Measurements from ENCODE around the gene PHF20. TPM values are rescaled to one million over a fixed set of nuclear protein-coding genes. Genes with fewer than 3 reads are reported as not detected.
"Not testable (repeated sequence)": the region's sequence is repeated elsewhere in the genome, so short reads cannot be mapped to it uniquely, and the experiment has no call there.

PHF20 gene
- total RNA-seq, 2 experiments from 2014 or later, result 119 to 126 TPM

DNA sequence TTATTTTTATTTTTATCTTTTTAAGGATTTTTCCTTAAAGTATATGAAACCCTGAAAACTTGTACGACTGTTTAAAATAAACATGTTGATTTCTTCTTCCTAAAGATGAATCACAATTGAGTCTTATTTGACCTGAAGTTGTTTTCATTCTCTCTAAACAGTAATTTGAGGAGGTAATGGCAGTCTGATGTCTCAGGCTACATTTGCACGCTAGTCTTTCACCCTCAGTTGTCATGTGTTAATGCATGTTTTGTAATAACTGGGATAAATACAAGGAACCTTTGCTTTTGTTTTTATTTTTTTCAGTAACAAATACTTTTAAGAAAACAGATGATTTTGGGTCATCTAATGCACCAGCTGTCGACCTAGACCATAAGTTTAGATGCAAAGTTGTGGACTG, 127.2 kb downstream of the PHF20 start:
- TF ChIP-seq, protein P1, sequence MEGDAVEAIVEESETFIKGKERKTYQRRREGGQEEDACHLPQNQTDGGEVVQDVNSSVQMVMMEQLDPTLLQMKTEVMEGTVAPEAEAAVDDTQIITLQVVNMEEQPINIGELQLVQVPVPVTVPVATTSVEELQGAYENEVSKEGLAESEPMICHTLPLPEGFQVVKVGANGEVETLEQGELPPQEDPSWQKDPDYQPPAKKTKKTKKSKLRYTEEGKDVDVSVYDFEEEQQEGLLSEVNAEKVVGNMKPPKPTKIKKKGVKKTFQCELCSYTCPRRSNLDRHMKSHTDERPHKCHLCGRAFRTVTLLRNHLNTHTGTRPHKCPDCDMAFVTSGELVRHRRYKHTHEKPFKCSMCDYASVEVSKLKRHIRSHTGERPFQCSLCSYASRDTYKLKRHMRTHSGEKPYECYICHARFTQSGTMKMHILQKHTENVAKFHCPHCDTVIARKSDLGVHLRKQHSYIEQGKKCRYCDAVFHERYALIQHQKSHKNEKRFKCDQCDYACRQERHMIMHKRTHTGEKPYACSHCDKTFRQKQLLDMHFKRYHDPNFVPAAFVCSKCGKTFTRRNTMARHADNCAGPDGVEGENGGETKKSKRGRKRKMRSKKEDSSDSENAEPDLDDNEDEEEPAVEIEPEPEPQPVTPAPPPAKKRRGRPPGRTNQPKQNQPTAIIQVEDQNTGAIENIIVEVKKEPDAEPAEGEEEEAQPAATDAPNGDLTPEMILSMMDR (IDR thresholded peaks at IDR 0.05), result no peak
- Mint-ChIP-seq H3K27ac (no peak overlapping the region), H3K4me3 (no peak overlapping the region), H3K36me3 (ENCODE audit: low read depth) (peaks cover 73% of the 10 kb centered on the region), H3K9me3 (no peaks in the 10 kb centered on the region), H3K27me3 (no peaks in the 10 kb centered on the region), H3K4me1 (ENCODE audit: low read depth) (peaks cover 9% of the 10 kb centered on the region)
- no peaks in the 10 kb centered on the region for H3K27me3 ChIP-seq (ENCODE audit: control insufficient read depth in 1 of 2, insufficient read depth in 2 of 2, low read length in 2 of 2)
- H3K4me3 ChIP-seq (ENCODE audit: low read length), result no peak overlapping the region
- H3K9me3 ChIP-seq (ENCODE audit: control insufficient read depth in 1 of 2, insufficient read depth in 1 of 2, low read length in 2 of 2), result no peaks in the 10 kb centered on the region
- no peak overlapping the region for H3K27ac ChIP-seq (ENCODE audit: low read depth in 1 of 2, low read length in 2 of 2)
- intact Hi-C loops (cut with DNase I, micrococcal nuclease), result no loop called here
- no peak for DNase-seq
- H3K36me3 ChIP-seq (ENCODE audit: insufficient read depth, low read length), result peaks cover 36% of the 10 kb centered on the region
- POLR2A ChIA-PET, result no interaction called here
- no peak for ATAC-seq (ENCODE audit: poor library complexity)
- no peaks in the 10 kb centered on the region for H3K4me1 ChIP-seq (ENCODE audit: insufficient read depth, low read length)
- CTCF ChIA-PET, result no interaction called here

DNA sequence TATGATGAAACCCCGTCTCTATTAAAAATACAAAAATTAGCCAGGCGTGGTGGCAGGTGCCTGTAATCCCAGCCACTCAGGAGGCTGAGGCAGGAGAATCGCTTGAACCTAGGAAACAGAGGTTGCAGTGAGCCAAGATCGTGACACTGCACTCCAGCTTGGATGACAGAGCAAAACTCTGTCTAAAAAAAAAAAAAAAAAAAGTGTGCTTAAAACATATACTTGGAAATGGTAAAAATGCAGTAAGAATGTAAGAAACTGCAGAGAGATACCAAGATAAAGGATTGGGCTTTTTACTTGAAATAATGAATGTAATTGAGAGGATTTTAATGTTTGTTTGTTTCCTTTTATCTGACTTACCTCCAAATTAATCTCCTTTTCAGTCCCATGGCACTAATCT, 129.4 kb downstream of the PHF20 start:
- peaks cover 47% of the 10 kb centered on the region for H3K36me3 ChIP-seq (ENCODE audit: insufficient read depth, low read length)
- ATAC-seq (ENCODE audit: poor library complexity); H3K4me3 Mint-ChIP-seq; DNase-seq; H3K27ac Mint-ChIP-seq; CTCF ChIA-PET; H3K4me1 ChIP-seq (ENCODE audit: insufficient read depth, low read length); H3K4me1 Mint-ChIP-seq (ENCODE audit: low read depth); intact Hi-C loops (cut with DNase I, micrococcal nuclease); H3K27me3 ChIP-seq (ENCODE audit: control insufficient read depth in 1 of 2, insufficient read depth in 2 of 2, low read length in 2 of 2); H3K27ac ChIP-seq (ENCODE audit: low read depth in 1 of 2, low read length in 2 of 2); H3K27me3 Mint-ChIP-seq; H3K4me3 ChIP-seq (ENCODE audit: low read length); H3K9me3 ChIP-seq (ENCODE audit: control insufficient read depth in 1 of 2, insufficient read depth in 1 of 2, low read length in 2 of 2); H3K9me3 Mint-ChIP-seq; POLR2A ChIA-PET: not testable (repeated sequence)
- H3K36me3 Mint-ChIP-seq (ENCODE audit: low read depth), result peaks cover 82% of the 10 kb centered on the region

DNA sequence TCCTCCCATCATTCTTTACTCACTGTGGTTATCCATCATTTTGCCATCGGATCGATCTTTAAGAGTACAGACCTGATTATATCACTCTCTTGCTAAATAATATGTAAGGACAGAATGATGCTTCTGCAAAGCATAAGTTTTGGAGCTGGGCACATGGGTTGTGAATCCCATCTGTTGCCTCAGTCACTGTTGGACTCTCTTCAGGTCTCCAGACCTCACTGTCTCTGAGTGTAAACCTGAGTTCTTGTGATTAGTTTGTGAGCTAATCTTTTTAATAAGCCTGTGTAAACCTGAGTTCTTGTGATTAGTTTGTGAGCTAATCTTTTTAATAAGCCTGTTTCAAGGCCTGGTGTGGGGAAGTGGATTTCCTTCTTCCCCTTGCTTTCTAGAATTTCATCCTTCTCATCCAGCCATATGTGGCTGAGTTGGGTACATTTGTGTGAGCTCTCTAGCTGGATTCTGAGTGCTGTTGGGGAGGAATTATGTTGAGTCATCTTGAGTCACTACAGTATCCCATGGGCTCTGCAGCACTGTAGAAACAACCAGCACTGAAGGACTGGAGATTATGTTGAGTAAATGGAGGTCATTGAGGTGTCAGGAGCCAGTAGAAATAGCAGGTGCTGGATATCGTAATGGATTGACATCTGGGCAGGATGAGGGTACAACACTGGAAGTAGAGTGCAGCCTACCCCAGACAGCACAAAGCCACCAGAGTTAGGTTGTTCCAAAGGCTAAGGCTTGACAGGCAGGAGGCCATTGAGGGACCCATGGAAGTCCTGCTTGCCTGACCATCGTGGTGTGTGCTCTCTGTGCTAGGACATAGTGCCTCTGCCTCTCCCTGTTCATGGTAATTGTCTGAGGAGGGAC, 130.1 kb downstream of the PHF20 start:
- H3K9me3 Mint-ChIP-seq, result no peaks in the 10 kb centered on the region
- TF ChIP-seq, protein P1 (IDR thresholded peaks at IDR 0.05), result no peak
- no peak overlapping the region for H3K4me3 Mint-ChIP-seq
- ChIA-PET POLR2A (no interaction called here), CTCF (no interaction called here)
- no peak overlapping the region for H3K27ac Mint-ChIP-seq
- no peaks in the 10 kb centered on the region for H3K27me3 Mint-ChIP-seq
- DNase-seq (no peak), ATAC-seq (ENCODE audit: poor library complexity) (no peak)
- Histone ChIP-seq H3K4me3 (ENCODE audit: low read length) (no peak overlapping the region), H3K4me1 (ENCODE audit: insufficient read depth, low read length) (no peaks in the 10 kb centered on the region), H3K36me3 (ENCODE audit: insufficient read depth, low read length) (peaks cover 53% of the 10 kb centered on the region), H3K27ac (ENCODE audit: low read depth in 1 of 2, low read length in 2 of 2) (no peak overlapping the region), H3K9me3 (ENCODE audit: control insufficient read depth in 1 of 2, insufficient read depth in 1 of 2, low read length in 2 of 2) (no peaks in the 10 kb centered on the region), H3K27me3 (ENCODE audit: control insufficient read depth in 1 of 2, insufficient read depth in 2 of 2, low read length in 2 of 2) (no peaks in the 10 kb centered on the region)
- intact Hi-C loops (cut with DNase I, micrococcal nuclease), result no loop called here
- H3K4me1 Mint-ChIP-seq (ENCODE audit: low read depth), result peaks cover 9% of the 10 kb centered on the region
- H3K36me3 Mint-ChIP-seq (ENCODE audit: low read depth), result peaks cover 82% of the 10 kb centered on the region

DNA sequence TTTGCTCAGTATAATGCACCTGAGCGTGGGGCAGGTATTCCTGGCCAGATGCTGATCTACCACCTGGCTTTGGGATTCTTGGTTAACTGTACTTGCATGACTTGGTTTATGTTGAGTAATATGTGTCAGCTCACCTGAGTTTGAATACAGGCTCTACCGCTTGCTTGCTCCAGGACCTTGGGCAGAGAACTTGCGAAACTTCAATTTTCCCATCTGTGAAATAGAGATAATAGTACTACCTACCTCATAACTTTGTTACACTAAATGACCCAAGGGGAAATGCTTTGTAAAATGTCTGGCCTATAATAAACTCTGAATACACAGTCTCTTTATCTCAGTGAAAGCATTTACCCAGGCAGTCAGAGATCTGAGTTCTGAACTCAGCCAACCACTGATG, 130.7 kb downstream of the PHF20 start:
- Histone ChIP-seq H3K27me3 (ENCODE audit: control insufficient read depth in 1 of 2, insufficient read depth in 2 of 2, low read length in 2 of 2) (no peaks in the 10 kb centered on the region), H3K36me3 (ENCODE audit: insufficient read depth, low read length) (peaks cover 59% of the 10 kb centered on the region), H3K27ac (ENCODE audit: low read depth in 1 of 2, low read length in 2 of 2) (no peak overlapping the region), H3K4me1 (ENCODE audit: insufficient read depth, low read length) (no peaks in the 10 kb centered on the region), H3K9me3 (ENCODE audit: control insufficient read depth in 1 of 2, insufficient read depth in 1 of 2, low read length in 2 of 2) (no peaks in the 10 kb centered on the region), H3K4me3 (ENCODE audit: low read length) (no peak overlapping the region)
- DNase-seq (no peak), ATAC-seq (ENCODE audit: poor library complexity) (no peak)
- H3K27me3 Mint-ChIP-seq, result no peaks in the 10 kb centered on the region
- intact Hi-C loops (cut with DNase I, micrococcal nuclease), result no loop called here
- TF ChIP-seq, protein P1 (IDR thresholded peaks at IDR 0.05), result no peak
- CTCF ChIA-PET, result no interaction called here
- peaks cover 9% of the 10 kb centered on the region for H3K4me1 Mint-ChIP-seq (ENCODE audit: low read depth)
- H3K9me3 Mint-ChIP-seq, result no peaks in the 10 kb centered on the region
- peak overlapping the region; percentile 9 for H3K27ac Mint-ChIP-seq
- H3K4me3 Mint-ChIP-seq, result no peak overlapping the region
- POLR2A ChIA-PET, result no interaction called here
- peaks cover 88% of the 10 kb centered on the region for H3K36me3 Mint-ChIP-seq (ENCODE audit: low read depth)

Measured in CD4-positive, alpha-beta T cell (primary cell).